ENCODE data around the gene MBOAT2.
"Not testable (repeated sequence)": the region's sequence is repeated elsewhere in the genome, so short reads cannot be mapped to it uniquely, and the experiment has no call there.

The MBOAT2 gene

GRCh38 chr2:8987410-8987809 is 16.1 kb downstream of the MBOAT2 start:
- DNase-seq: no peak

DNA sequence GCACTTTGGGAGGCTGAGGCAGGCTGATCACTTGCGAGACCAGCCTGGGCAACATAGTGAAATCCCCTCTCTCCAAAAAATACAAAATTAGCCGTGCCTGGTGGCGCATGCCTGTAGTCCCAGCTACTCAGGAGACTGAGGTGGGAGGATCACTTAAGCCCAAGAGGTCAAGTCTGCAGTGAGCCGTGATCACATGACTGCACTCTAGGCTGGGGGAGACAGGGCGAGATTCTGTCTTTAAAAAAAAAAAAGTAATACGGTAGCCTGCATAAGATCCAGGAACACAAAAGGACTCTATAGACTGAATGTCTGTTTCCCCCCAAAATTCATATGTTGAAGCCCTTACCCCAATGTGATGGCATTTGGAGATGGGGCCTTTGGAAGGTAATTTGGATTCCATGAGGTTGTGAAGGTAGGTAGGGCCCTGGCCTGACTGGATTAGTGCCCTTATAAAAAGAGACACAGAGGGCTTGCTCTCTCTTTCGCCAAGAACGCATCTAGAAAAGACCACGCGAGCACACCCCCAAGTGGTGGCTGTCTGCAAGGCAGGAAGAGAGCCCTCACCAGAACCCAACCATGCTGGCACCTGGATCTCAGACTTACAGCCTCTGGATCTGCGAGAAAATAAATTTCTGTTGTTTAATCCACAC is 17.0 kb downstream of the MBOAT2 start:
- DNase-seq: no peak

GRCh38 chr2:8985561-8986326 is 17.7 kb downstream of the MBOAT2 start:
- DNase-seq: no peak

DNA sequence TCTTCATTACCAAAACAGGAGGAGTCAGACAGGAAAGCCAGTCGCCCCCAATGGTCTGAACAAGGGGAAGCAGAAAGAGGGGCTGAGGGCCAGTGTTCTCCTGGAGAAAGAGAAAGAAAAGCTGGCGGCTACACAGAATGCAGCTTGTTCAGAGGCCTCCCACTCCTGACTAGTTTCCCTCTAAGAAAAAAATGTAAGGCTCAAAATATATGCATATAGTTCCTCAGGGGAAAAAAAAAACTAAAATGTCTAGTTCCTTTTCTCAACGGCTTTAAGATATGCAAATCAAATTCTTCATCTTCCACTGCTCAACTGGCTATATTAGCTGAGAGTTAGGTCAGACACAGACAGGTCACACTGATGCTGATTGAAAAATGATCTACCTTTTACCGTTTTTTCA is 18.6 kb downstream of the MBOAT2 start:
- DNase-seq: no peak

GRCh38 chr2:8984157-8984556 is 19.3 kb downstream of the MBOAT2 start:
- DNase-seq: no peak

DNA sequence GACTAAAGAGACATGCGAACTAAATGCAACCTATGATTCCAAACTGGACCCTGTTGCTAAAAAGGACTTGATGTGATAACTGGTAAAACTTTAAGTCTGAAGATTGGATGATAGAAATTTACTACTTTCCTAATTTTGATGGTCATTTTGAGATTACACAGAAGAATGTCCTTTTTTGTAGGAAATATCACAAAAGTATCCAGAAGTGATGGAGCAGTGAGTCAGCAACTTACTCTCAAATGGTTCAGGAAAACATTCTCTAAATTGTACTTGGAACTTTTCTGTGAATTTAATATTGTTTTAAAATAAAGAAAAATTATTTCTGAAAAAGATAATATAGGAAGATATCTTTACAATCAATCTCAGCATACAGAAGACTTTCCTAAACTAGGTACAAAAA is 19.9 kb downstream of the MBOAT2 start:
- DNase-seq: no peak

- DNase-seq: no peak
Measured at GRCh38 chr2:8981876-8982275, 21.6 kb downstream of the MBOAT2 start.

- DNase-seq: no peak
Measured at GRCh38 chr2:8980096-8980495, 23.4 kb downstream of the MBOAT2 start.

DNA sequence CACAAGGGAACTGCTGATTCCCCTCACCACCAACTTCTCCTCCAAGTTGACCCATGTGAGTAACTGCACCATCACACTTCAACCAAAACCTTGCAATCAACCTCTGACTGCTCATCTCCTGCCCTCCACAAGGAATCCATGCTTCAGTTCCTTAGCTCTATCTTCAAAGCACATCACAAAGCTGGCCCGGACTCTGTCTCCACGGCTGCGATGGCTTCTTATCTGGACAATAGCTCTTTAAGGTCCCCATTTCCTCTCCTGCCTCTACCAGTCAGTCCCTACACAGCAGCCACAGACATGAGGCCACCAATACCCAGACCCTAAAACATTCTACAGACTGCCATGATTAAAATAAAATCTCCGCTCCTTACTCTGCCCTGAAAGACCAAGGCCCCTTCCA is 25.7 kb downstream of the MBOAT2 start:
- DNase-seq: no peak

GRCh38 chr2:8976442-8977259 is 26.8 kb downstream of the MBOAT2 start:
- DNase-seq: no peak

GRCh38 chr2:8974016-8974415 is 29.5 kb downstream of the MBOAT2 start:
- no peak for DNase-seq

DNA sequence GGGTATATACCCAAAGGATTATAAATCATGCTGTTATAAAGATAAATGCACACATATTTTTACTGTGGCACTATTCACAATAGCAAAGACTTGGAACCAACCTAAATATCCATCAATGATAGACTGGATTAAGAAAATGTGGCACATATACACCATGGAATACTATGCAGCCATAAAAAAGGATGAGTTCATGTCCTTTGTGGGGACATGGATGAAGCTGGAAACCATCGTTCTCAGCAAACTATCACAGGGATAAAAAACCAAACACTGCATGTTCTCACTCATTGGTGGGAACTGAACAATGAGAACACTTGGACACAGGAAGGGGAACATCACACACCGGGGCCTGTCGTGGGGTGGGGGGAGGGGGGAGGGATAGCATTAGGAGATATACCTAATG is 30.5 kb downstream of the MBOAT2 start:
- DNase-seq: not testable (repeated sequence)

GRCh38 chr2:8972535-8972934 is 30.9 kb downstream of the MBOAT2 start:
- not testable (repeated sequence) for DNase-seq

DNA sequence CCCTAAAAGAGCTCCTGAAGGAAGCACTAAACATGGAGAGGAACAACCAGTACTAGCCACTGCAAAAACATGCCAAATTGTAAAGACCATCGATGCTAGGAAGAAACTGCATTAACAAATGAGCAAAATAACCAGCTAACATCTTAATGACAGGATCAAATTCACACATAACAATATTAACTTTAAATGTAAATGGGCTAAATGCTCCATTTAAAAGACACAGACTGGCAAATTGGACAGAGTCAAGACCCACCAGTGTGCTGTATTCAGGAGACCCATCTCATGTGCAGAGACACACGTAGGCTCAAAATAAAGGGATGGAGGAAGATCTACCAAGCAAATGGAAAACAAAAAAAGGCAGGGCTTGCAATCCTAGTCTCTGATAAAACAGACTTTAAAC is 34.1 kb downstream of the MBOAT2 start:
- DNase-seq: not testable (repeated sequence)

DNA sequence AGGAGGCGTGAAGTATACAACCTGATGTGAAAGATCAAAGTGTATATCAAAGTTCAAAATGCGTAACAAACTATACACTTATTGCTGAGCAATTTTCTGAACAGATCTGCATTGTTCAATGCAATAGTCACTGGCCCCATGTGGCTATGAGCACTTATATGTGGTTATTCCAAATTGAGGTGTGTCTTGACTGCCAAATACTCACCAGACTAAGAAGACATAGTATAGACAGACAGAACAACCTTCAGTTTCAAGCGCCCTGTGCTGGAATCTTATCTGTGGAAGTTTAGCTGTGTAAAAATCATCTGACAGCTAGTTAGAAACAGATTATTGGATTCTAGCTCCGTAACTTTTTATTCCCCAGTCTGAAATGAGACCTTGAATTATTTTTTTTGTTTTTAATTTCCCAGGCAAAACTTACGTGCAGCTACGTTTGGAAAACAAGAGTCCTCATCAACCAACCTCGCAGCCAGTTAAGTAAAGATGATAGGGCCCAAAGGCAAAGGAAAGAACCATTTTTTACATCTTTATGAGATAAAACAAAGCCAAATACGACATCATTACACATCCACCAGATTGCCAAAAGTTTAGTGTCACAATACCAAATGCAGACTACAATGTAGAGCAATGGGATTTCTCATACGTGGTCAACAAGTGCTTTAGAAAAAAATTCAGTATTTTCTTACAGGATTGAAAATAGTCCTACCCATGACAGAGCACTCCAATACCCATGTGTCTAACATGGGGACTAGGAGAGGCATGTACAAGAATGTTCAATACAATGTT is 37.2 kb downstream of the MBOAT2 start:
- no peak for DNase-seq

DNA sequence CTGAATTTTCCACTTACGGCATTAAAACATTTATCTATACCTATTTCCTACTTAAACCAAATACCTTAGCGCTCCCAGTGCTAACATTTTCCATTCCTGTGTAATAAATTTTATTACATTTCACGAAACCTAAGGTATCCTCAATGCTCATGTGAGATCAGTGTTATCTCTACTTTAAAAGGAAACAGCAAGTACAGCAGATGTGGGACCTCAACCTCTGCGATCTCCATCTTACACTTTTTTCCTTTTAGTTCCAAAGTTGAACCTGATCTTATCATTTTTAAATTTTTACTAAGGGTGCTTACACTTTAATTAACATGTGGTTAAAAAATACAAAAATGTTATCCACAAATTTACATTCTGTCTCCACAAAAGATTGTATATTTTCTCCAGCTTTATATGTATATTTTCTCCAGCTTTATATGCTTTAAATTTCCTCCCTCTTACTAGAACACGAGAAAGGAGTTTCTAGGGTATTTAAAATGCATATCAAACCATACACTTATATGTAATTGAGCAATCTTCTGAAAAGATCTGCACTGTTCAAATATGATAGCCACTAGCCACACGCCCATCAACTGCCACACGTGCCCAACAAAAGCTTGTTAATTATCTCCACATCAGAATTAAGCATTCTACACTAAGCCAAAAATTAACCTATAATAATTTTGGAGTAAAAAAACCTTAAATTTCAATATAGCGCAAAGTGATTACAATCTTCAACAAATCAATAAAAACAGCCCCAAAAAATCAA is 38.1 kb downstream of the MBOAT2 start:
- no peak for DNase-seq

- no peak for DNase-seq
Measured at GRCh38 chr2:8962890-8963289, 40.6 kb downstream of the MBOAT2 start.

DNA sequence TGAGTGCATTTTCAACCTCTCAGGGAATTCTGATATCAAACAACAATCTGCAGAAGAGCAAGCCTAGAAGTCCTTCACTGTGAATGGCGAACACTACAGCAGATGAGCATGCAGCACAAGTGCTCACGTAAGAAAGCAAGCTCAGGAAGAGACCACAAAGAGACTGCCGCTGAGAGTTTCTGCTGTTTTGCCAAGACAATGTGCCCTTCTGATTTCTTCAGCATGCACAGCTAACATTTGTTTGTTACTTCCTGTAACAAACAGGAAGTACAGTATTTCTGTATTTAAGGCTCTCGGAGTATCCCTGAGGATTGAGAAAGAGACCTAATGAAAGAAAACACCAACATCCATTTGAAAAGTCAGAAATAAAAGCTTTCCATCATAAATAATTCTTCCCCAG is 45.9 kb downstream of the MBOAT2 start:
- DNase-seq: no peak

DNA sequence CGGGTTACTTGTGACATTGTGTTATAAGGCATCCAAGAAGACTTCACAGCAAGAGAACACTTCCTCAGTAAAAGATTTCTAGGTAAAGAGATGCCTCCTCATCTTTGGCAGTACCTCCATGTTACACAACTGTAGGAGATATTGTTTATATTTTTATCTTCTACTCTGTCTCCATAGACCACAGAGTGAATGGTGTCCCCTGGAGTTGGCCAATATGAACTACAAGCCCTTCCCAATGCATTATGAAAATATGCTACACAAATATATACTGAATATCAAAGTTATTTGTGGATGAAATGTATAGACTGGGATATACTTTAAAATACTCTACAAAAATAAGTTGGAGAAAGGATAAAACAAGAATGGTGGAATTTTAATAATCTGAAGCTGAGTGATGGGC is 46.7 kb downstream of the MBOAT2 start:
- no peak for DNase-seq

DNA sequence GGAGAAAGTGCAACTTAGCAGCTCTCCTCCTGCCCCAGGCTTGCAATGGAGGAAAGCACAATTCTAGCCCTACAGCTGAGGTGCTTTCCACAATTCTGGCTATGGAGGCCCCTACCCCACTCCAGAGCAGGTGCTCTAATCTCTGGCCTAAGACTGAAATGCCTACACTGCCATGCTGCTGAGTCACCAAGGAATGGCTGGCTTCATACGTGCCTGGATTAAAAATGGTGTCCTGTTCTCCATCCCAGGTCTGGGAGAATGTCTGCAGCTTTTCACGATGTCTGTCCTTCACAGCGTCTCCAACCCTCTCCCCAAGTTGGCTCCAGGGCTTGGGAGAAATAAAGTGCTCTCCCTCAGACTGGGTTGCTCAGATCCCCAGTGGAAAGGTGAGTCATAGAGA is 48.5 kb downstream of the MBOAT2 start:
- DNase-seq: no peak

GRCh38 chr2:8953525-8953924 is 50.0 kb downstream of the MBOAT2 start:
- no peak for DNase-seq

DNA sequence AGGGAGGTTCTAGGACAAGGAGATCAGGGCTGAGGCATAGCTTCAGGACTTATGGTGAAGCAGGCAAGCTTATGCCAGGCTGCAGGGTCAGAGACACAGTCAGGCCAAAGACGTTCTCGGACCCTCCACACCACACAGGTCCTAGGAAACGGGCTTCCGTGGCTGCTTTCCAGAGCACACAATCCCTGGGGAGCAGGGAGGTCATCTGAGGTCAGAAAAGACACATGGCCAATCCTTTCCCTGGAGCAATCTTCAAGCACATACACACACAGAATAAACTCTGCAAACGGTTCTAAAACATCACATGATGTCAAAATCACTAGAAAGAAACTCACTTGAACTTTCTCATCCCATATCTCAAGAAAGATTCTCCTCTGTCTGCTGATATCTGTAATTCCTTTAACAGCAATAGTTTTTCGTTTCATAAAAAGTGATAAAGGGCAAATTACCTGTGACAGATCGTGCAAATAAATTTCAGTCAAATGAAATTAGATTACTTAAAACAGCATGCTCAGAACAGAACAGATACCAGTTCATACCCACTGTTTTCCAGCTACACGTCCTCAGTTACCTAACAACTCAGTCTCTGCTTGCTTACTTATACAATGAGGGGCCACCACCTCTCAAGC is 63.9 kb downstream of the MBOAT2 start:
- DNase-seq: no peak
